Measurements from ENCODE around the gene OLFML3.

Gene OLFML3

DNA sequence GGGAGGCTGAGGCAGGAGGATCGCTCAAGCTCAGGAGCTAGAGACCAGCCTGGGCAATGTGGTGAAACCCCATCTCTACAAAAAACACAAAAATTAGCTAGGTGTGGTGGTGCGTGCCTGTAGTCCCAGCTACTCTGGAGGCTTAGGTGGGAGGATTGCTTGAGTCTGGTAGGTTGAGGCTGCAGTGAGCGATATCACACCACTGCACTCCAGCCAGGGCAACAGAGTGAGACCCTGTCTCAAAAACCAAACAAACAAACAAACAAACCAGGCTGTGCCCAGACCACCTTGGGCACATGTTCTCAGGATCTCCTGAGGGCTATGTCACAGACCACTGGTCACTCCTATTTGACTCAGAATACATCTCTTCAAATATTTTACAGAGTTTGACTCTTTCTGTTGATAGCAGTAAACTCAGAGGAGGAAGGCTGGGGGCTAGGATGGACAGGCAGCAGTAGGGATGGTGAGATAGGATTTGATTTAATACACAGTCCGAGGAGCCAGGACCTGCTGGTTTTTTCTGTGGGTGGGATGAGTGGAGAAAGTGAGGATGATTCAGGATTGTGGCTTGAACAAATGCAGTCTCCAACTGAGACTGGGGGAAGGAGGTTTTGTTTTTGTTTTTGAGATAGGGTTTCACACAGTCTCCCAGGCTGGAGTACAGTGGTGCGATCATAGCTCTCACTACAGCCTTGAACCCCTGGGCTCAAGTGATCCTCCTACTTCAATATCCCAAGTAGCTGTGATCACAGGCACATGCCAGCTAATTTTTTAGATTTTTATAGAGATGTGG, 46.5 kb downstream of the OLFML3 start:
- no peak for DNase-seq (ENCODE audit: low spot score)

GRCh38 chr1:114026797-114027196, 47.5 kb downstream of the OLFML3 start:
- DNase-seq (ENCODE audit: low spot score): no peak
